B cell (primary cell): ENCODE results near the gene NEGR1. TPM values are rescaled to one million over a fixed set of nuclear protein-coding genes. Genes with fewer than 3 reads are reported as not detected.

ENCODE experiments used
- ATAC-seq: fragments of 200-7000 bp; cut with Tn5 transposase; one replicate; pipeline ENCODE4 v1.10.0; 2021; ENCODE audit warnings: low read depth, mild to moderate bottlenecking, moderate number of reproducible peaks, moderate library complexity
- CTCF ChIA-PET: fragments of 350-600 bp; sonication (Branson Sonifier 250); formaldehyde crosslinking; loops from one replicate; lab custom pipeline; 2021; ENCODE audit warnings: antibody characterized with exemption, inconsistent platforms; lab: Charles Lee
- POLR2A ChIA-PET: fragments of 350-600 bp; sonication (Branson Sonifier 250); formaldehyde crosslinking; loops from one replicate; lab custom pipeline; 2021; ENCODE audit warnings: antibody characterized with exemption; lab: Charles Lee
- DNase-seq: peaks from one replicate; pipeline ENCODE4 v3.0.0; 2013
- H2AFZ ChIP-seq: 2 replicates; pipeline ENCODE4 v1.6.1; 2012; ENCODE audit warnings: mild to moderate bottlenecking, low read depth, low read length; ENCODE audit not compliant: insufficient read depth, poor library complexity, severe bottlenecking
- H3K27ac ChIP-seq, 2 donors: 1 replicate in 1 of 2; 2 replicates in 1 of 2; pipeline ENCODE4 v1.5.1; 2012 to 2013; ENCODE audit warnings: low read length in 2 of 2, mild to moderate bottlenecking in 2 of 2, moderate library complexity in 1 of 2
- H3K27me3 ChIP-seq, 4 experiments: fragments of 200-600 bp in 1 of 4; sonication (generic) in 1 of 4; replicated peaks in 1 of 4; 1 replicate in 2 of 4; 2 replicates in 2 of 4; pipeline versions ENCODE4 v1.6.1 to v1.7.0; 2013 to 2016; ENCODE audit warnings: low read length in 3 of 4, mild to moderate bottlenecking in 2 of 4, mixed read lengths in 1 of 4, moderate library complexity in 1 of 4; ENCODE audit not compliant: insufficient read depth in 4 of 4, control insufficient read depth in 3 of 4; ENCODE audit errors: control extremely low read depth in 1 of 4
- H3K36me3 ChIP-seq, 2 experiments: replicated peaks in 1 of 2; 1 replicate in 1 of 2; 2 replicates in 1 of 2; pipeline versions ENCODE4 v1.6.1 to v1.7.1; 2013; ENCODE audit warnings: low read length in 1 of 2; ENCODE audit not compliant: insufficient read depth in 2 of 2, control insufficient read depth in 1 of 2; ENCODE audit errors: control extremely low read depth in 1 of 2, extremely low read depth in 1 of 2
- H3K4me1 ChIP-seq, 2 donors: fragments of 200-600 bp in 1 of 2; sonication (generic) in 1 of 2; 1 replicate in 1 of 2; 2 replicates in 1 of 2; pipeline versions ENCODE4 v1.5.1 to v1.6.1; 2013 to 2017; ENCODE audit warnings: low read length in 2 of 2; ENCODE audit not compliant: control insufficient read depth in 2 of 2, insufficient read depth in 2 of 2
- H3K4me2 ChIP-seq: replicated peaks from 2 replicates; pipeline ENCODE3; 2012; ENCODE audit warnings: mild to moderate bottlenecking, low read depth, low read length; ENCODE audit not compliant: poor library complexity, severe bottlenecking
- H3K4me3 ChIP-seq, 5 experiments: fragments of 200-600 bp in 1 of 5; sonication (generic) in 1 of 5; 1 replicate in 3 of 5; 2 replicates in 2 of 5; pipeline versions ENCODE4 v1.5.1 to v1.7.0; 2011 to 2016; ENCODE audit warnings: low read length in 4 of 5, mild to moderate bottlenecking in 4 of 5, low read depth in 2 of 5, control low read depth in 1 of 5, moderate library complexity in 1 of 5; ENCODE audit not compliant: insufficient read depth in 1 of 5; ENCODE audit errors: control extremely low read depth in 1 of 5, extremely low read depth in 1 of 5
- H3K79me2 ChIP-seq: fragments of 200-600 bp; sonication (generic); one replicate; pipeline ENCODE4 v1.6.0; 2016; ENCODE audit warnings: low read length; ENCODE audit not compliant: control insufficient read depth, insufficient read depth
- H3K9ac ChIP-seq: fragments of 200-600 bp; sonication (generic); 2 replicates; pipeline ENCODE4 v1.6.1; 2017; ENCODE audit warnings: mild to moderate bottlenecking, low read length, moderate library complexity
- H3K9me3 ChIP-seq, 3 donors: one replicate each; pipeline versions ENCODE4 v1.6.1 to v1.7.1; 2013; ENCODE audit warnings: low read length in 2 of 3; ENCODE audit not compliant: control insufficient read depth in 2 of 3, insufficient read depth in 1 of 3; ENCODE audit errors: control extremely low read depth in 1 of 3
- H4K20me1 ChIP-seq: 2 replicates; pipeline ENCODE4 v1.6.0; 2012; ENCODE audit warnings: mild to moderate bottlenecking, low read length; ENCODE audit not compliant: insufficient read depth, control insufficient read depth, poor library complexity, severe bottlenecking
- H3K27ac Mint-ChIP-seq: one replicate; pipeline ENCODE4 v1.8.0; 2021; ENCODE audit warnings: mixed read lengths
- H3K27me3 Mint-ChIP-seq: one replicate; pipeline ENCODE4 v1.8.0; 2021; ENCODE audit warnings: mixed read lengths
- H3K4me1 Mint-ChIP-seq: one replicate; pipeline ENCODE4 v1.8.0; 2021; ENCODE audit warnings: mixed read lengths
- H3K4me3 Mint-ChIP-seq: one replicate; pipeline ENCODE4 v1.8.0; 2021; ENCODE audit warnings: mixed read lengths
- H3K9me3 Mint-ChIP-seq: one replicate; pipeline ENCODE4 v1.8.0; 2022; ENCODE audit warnings: mixed read lengths; ENCODE audit not compliant: insufficient read depth
- EZH2 ChIP-seq: IDR thresholded peaks from 2 replicates; pipeline ENCODE4 v1.6.1; 2012; ENCODE audit warnings: borderline replicate concordance, low read depth, mild to moderate bottlenecking, moderate library complexity, low read length; ENCODE audit not compliant: insufficient read depth, poor library complexity, severe bottlenecking
- WGBS: methylation state at CpG from one replicate; pipeline ENCODE4 v1.1.5; 2013; ENCODE audit warnings: missing lambda C conversion rate; ENCODE audit not compliant: insufficient coverage; 5-methylcytosine and 5-hydroxymethylcytosine counted together
- intact Hi-C: fragments of 100-400 bp; cut with micrococcal nuclease; formaldehyde crosslinking; loops from one replicate; pipeline ENCODE4 v1.10.0; 2022
- polyA plus RNA-seq: library from polyadenylated mRNA; depleted of rRNA; stranded (reverse); fragments of >200 nt; gene quantifications from 2 replicates; pipeline ENCODE4 v1.2.3, GENCODE V29; 2012
- total RNA-seq, 2 donors: library from RNA; stranded (reverse); fragments of 120-200 nt in 1 of 2; gene quantifications; 1 replicate in 1 of 2; 2 replicates in 1 of 2; pipeline versions ENCODE4 v1.2.3 to v1.2.4, GENCODE V29; 2013 to 2022
- TF ChIP-seq, protein P1 (sequence below): fragments of 200-600 bp; IDR thresholded peaks from one replicate; pipeline ENCODE4 v1.8.0; 2022; ENCODE audit warnings: antibody characterized with exemption, mild to moderate bottlenecking

Gene NEGR1
- total and polyA plus RNA-seq, 2 donors (not counting 1 experiment from before 2014, with no cell fraction given): 0.01 TPM; not detected in 1

DNA sequence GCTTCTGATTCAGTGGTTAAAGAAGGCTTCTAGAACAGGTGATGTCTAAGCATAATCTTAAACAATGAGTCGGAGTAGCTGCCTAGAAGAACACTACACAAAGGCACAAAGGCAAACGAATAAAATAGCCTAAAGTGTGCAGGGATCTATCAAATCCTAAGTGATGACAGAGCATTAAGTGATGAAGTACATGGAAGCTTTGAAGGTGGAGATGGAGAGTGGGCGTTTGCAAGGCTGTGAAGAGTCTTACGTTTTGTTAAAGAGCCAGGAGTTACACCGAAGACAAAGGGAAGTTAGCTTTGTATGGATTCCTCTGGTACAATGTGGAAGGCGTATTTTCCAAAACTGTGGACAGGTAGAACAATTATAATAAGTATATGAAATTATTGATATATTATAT lies 270.6 kb downstream of the NEGR1 start:
- Histone ChIP-seq H2AFZ (no peak overlapping the region), H3K79me2 (no peaks in the 10 kb centered on the region), H3K9me3 (no peaks in the 10 kb centered on the region), H3K4me1 (no peaks in the 10 kb centered on the region), H3K36me3 (no peaks in the 10 kb centered on the region), H3K27me3 (no peaks in the 10 kb centered on the region), H3K9ac (no peak overlapping the region), H4K20me1 (no peaks in the 10 kb centered on the region), H3K27ac (no peak overlapping the region), H3K4me2 (no peak overlapping the region), H3K4me3 (no peak overlapping the region)
- intact Hi-C loops: no loop called here
- H3K9me3 Mint-ChIP-seq: no peaks in the 10 kb centered on the region
- ATAC-seq (no peak), DNase-seq (no peak)
- POLR2A ChIA-PET: no interaction called here
- no peak overlapping the region for H3K4me3 Mint-ChIP-seq
- H3K27me3 Mint-ChIP-seq: no peaks in the 10 kb centered on the region
- 85% methylated on average over 4 of the region's 6 CpGs for WGBS
- H3K4me1 Mint-ChIP-seq: no peaks in the 10 kb centered on the region
- CTCF ChIA-PET: no interaction called here
- no peak for TF ChIP-seq EZH2
- TF ChIP-seq, protein P1, sequence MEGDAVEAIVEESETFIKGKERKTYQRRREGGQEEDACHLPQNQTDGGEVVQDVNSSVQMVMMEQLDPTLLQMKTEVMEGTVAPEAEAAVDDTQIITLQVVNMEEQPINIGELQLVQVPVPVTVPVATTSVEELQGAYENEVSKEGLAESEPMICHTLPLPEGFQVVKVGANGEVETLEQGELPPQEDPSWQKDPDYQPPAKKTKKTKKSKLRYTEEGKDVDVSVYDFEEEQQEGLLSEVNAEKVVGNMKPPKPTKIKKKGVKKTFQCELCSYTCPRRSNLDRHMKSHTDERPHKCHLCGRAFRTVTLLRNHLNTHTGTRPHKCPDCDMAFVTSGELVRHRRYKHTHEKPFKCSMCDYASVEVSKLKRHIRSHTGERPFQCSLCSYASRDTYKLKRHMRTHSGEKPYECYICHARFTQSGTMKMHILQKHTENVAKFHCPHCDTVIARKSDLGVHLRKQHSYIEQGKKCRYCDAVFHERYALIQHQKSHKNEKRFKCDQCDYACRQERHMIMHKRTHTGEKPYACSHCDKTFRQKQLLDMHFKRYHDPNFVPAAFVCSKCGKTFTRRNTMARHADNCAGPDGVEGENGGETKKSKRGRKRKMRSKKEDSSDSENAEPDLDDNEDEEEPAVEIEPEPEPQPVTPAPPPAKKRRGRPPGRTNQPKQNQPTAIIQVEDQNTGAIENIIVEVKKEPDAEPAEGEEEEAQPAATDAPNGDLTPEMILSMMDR: no peak
- no peak overlapping the region for H3K27ac Mint-ChIP-seq

DNA sequence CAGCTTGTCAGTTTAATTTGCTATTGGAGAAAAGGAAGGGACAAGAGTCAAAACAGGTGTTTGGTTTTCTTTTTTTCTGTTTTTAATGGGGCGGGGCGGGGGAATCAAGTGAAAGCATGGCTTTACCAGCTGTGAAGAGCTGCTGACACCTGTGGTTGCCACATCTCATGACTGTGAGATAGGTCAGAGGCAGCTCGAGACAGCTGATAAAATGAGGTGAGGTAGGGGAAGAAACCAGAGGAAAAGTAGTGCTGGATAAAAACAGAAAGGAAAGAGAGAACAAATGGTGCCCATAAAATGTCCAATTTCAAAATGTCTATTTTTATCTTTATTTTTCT lies 272.3 kb downstream of the NEGR1 start:
- TF ChIP-seq, protein P1: no peak
- no peak for TF ChIP-seq EZH2
- Mint-ChIP-seq H3K9me3 (no peaks in the 10 kb centered on the region), H3K4me1 (no peaks in the 10 kb centered on the region), H3K27ac (no peak overlapping the region), H3K27me3 (no peaks in the 10 kb centered on the region), H3K4me3 (no peak overlapping the region)
- no peaks in the 10 kb centered on the region for H4K20me1 ChIP-seq
- no peaks in the 10 kb centered on the region for H3K9me3 ChIP-seq
- H3K27me3 ChIP-seq: no peaks in the 10 kb centered on the region
- H3K27ac ChIP-seq: no peak overlapping the region
- H3K4me3 ChIP-seq: no peak overlapping the region
- H2AFZ ChIP-seq: no peak overlapping the region
- WGBS: 80% methylated on average over 1 of the region's 3 CpGs
- intact Hi-C loops: no loop called here
- no peaks in the 10 kb centered on the region for H3K36me3 ChIP-seq
- no peak for DNase-seq
- no peak overlapping the region for H3K9ac ChIP-seq
- ATAC-seq: no peak
- H3K4me2 ChIP-seq: no peak overlapping the region
- CTCF ChIA-PET: no interaction called here
- no peaks in the 10 kb centered on the region for H3K4me1 ChIP-seq
- POLR2A ChIA-PET: no interaction called here
- no peaks in the 10 kb centered on the region for H3K79me2 ChIP-seq
